ENCODE data around the gene STK33.

DNA sequence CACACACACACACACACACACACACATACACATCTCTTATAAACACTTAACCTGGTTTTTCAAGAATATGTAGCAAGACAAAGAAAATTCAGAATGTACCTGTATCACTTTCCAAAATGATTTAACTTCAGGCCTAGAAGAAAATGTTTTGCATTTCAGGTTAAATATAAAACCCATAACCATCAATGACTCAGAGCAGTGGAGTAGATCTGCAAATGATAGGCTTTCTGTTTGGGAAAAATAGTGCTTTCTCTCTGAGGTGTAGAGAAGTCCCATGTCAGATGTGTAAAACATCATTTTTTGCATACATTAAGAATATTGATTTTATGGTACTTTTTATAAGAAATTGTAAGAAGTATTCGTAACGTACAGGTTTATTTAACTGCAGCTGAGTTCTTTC is 116.9 kb downstream of the STK33 start:
- TF ChIP-seq, protein P1, sequence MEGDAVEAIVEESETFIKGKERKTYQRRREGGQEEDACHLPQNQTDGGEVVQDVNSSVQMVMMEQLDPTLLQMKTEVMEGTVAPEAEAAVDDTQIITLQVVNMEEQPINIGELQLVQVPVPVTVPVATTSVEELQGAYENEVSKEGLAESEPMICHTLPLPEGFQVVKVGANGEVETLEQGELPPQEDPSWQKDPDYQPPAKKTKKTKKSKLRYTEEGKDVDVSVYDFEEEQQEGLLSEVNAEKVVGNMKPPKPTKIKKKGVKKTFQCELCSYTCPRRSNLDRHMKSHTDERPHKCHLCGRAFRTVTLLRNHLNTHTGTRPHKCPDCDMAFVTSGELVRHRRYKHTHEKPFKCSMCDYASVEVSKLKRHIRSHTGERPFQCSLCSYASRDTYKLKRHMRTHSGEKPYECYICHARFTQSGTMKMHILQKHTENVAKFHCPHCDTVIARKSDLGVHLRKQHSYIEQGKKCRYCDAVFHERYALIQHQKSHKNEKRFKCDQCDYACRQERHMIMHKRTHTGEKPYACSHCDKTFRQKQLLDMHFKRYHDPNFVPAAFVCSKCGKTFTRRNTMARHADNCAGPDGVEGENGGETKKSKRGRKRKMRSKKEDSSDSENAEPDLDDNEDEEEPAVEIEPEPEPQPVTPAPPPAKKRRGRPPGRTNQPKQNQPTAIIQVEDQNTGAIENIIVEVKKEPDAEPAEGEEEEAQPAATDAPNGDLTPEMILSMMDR (IDR thresholded peaks at IDR 0.05): no peak
- TF ChIP-seq, protein P2, sequence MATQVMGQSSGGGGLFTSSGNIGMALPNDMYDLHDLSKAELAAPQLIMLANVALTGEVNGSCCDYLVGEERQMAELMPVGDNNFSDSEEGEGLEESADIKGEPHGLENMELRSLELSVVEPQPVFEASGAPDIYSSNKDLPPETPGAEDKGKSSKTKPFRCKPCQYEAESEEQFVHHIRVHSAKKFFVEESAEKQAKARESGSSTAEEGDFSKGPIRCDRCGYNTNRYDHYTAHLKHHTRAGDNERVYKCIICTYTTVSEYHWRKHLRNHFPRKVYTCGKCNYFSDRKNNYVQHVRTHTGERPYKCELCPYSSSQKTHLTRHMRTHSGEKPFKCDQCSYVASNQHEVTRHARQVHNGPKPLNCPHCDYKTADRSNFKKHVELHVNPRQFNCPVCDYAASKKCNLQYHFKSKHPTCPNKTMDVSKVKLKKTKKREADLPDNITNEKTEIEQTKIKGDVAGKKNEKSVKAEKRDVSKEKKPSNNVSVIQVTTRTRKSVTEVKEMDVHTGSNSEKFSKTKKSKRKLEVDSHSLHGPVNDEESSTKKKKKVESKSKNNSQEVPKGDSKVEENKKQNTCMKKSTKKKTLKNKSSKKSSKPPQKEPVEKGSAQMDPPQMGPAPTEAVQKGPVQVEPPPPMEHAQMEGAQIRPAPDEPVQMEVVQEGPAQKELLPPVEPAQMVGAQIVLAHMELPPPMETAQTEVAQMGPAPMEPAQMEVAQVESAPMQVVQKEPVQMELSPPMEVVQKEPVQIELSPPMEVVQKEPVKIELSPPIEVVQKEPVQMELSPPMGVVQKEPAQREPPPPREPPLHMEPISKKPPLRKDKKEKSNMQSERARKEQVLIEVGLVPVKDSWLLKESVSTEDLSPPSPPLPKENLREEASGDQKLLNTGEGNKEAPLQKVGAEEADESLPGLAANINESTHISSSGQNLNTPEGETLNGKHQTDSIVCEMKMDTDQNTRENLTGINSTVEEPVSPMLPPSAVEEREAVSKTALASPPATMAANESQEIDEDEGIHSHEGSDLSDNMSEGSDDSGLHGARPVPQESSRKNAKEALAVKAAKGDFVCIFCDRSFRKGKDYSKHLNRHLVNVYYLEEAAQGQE (IDR thresholded peaks at IDR 0.05; ENCODE audit: low read depth, low read length): no peak
- TF ChIP-seq NFIC (IDR thresholded peaks at IDR 0.05; ENCODE audit: borderline replicate concordance) (no peak), RFX5 (IDR thresholded peaks at IDR 0.05; ENCODE audit: low read length) (no peak), NRF1 (IDR thresholded peaks at IDR 0.05; ENCODE audit: low read depth, low read length) (no peak), TAF1 (IDR thresholded peaks at IDR 0.05; ENCODE audit: borderline replicate concordance, low read depth, low read length) (no peak), SMC3 (IDR thresholded peaks at IDR 0.05; ENCODE audit: low read depth, low read length) (no peak), POLR2AphosphoS5 (IDR thresholded peaks at IDR 0.05; ENCODE audit: low read depth, low read length) (no peak), TCF12 (IDR thresholded peaks at IDR 0.05) (no peak), RCOR1 (IDR thresholded peaks at IDR 0.05; ENCODE audit: low read length) (no peak)
- TF ChIP-seq, protein P3, sequence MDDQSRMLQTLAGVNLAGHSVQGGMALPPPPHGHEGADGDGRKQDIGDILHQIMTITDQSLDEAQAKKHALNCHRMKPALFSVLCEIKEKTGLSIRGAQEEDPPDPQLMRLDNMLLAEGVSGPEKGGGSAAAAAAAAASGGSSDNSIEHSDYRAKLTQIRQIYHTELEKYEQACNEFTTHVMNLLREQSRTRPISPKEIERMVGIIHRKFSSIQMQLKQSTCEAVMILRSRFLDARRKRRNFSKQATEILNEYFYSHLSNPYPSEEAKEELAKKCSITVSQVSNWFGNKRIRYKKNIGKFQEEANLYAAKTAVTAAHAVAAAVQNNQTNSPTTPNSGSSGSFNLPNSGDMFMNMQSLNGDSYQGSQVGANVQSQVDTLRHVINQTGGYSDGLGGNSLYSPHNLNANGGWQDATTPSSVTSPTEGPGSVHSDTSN (IDR thresholded peaks at IDR 0.05): no peak
- TF ChIP-seq, protein P4, sequence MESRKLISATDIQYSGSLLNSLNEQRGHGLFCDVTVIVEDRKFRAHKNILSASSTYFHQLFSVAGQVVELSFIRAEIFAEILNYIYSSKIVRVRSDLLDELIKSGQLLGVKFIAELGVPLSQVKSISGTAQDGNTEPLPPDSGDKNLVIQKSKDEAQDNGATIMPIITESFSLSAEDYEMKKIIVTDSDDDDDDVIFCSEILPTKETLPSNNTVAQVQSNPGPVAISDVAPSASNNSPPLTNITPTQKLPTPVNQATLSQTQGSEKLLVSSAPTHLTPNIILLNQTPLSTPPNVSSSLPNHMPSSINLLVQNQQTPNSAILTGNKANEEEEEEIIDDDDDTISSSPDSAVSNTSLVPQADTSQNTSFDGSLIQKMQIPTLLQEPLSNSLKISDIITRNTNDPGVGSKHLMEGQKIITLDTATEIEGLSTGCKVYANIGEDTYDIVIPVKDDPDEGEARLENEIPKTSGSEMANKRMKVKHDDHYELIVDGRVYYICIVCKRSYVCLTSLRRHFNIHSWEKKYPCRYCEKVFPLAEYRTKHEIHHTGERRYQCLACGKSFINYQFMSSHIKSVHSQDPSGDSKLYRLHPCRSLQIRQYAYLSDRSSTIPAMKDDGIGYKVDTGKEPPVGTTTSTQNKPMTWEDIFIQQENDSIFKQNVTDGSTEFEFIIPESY (IDR thresholded peaks at IDR 0.05; ENCODE audit: borderline replicate concordance, low read depth): no peak
- TF ChIP-seq, protein P5, sequence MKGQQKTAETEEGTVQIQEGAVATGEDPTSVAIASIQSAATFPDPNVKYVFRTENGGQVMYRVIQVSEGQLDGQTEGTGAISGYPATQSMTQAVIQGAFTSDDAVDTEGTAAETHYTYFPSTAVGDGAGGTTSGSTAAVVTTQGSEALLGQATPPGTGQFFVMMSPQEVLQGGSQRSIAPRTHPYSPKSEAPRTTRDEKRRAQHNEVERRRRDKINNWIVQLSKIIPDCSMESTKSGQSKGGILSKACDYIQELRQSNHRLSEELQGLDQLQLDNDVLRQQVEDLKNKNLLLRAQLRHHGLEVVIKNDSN (IDR thresholded peaks at IDR 0.05; ENCODE audit: borderline replicate concordance, low read depth): no peak
